Thyroid gland (tissue), 4 donors: ENCODE results near the gene ERC1.

Source experiments
- POLR2A ChIP-seq, 2 donors: fragments of 450-650 bp; IDR thresholded peaks; one replicate each; pipeline ENCODE4 v1.6.1; 2017; ENCODE audit warnings: antibody characterized with exemption in 2 of 2, mild to moderate bottlenecking in 2 of 2, moderate library complexity in 1 of 2
- TF ChIP-seq, protein P1 (sequence below), 6 experiments: fragments of 200-600 bp in 3 of 6; fragments of 450-650 bp in 3 of 6; sonication (generic) in 3 of 6; IDR thresholded peaks; one replicate each; pipeline ENCODE4 v1.5.1; 2016 to 2019; ENCODE audit warnings: antibody characterized with exemption in 6 of 6, mild to moderate bottlenecking in 2 of 6, inconsistent platforms in 1 of 6, moderate library complexity in 1 of 6

DNA sequence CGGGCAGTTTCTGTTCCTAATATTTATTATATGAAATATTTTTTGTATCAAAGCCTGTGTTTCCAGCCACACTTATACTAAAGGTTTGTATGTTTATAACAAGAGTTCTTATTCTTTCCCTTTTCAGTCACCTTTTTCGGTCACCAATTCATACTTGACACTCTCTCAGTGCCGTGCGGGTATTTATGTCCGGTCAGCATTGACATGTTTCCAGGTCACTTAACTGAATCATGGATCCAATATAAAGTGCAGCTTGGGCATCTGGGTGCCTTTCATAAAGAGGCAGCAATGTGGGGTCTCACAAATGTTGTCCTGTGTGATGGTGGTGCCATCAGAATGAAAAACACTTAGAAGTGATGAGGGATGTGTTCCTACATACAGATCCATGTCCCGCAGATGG lies 141.3 kb downstream of the ERC1 start:
- TF ChIP-seq, protein P1, sequence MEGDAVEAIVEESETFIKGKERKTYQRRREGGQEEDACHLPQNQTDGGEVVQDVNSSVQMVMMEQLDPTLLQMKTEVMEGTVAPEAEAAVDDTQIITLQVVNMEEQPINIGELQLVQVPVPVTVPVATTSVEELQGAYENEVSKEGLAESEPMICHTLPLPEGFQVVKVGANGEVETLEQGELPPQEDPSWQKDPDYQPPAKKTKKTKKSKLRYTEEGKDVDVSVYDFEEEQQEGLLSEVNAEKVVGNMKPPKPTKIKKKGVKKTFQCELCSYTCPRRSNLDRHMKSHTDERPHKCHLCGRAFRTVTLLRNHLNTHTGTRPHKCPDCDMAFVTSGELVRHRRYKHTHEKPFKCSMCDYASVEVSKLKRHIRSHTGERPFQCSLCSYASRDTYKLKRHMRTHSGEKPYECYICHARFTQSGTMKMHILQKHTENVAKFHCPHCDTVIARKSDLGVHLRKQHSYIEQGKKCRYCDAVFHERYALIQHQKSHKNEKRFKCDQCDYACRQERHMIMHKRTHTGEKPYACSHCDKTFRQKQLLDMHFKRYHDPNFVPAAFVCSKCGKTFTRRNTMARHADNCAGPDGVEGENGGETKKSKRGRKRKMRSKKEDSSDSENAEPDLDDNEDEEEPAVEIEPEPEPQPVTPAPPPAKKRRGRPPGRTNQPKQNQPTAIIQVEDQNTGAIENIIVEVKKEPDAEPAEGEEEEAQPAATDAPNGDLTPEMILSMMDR (IDR thresholded peaks at IDR 0.05): no peak
- TF ChIP-seq POLR2A (IDR thresholded peaks at IDR 0.05): no peak
